Measurements from ENCODE around the gene DENND4A.
A peak's percentile ranks its signal among the peaks of the same experiment; 100 is the strongest.

Gene DENND4A

GRCh38 chr15:65806397-65806796 is 14.3 kb upstream of the DENND4A start:
- peaks cover 40 to 44% of the 10 kb centered on the region in 2 experiments for H3K4me1 ChIP-seq (ENCODE audit: control insufficient read depth in 1 of 2, insufficient read depth in 1 of 2, low read depth in 1 of 2, low read length in 1 of 2)
- TF ChIP-seq CTCF (IDR thresholded peaks at IDR 0.05), result no peak
- H3K27ac ChIP-seq, result peak overlapping the region; percentile 13
- no peak overlapping the region for H3K4me3 ChIP-seq (ENCODE audit: low read depth in 1 of 2, low read length in 1 of 2)
- H3K9me3 ChIP-seq, result no peaks in the 10 kb centered on the region
- H3K36me3 ChIP-seq, result no peaks in the 10 kb centered on the region
- no peaks in the 10 kb centered on the region for H3K27me3 ChIP-seq

- Histone ChIP-seq H3K4me3 (ENCODE audit: low read depth in 1 of 2, low read length in 1 of 2) (peak overlapping the region in 1 of 2 experiments; percentile 8), H3K4me1 (ENCODE audit: control insufficient read depth in 1 of 2, insufficient read depth in 1 of 2, low read depth in 1 of 2, low read length in 1 of 2) (peaks cover 52 to 56% of the 10 kb centered on the region in 2 experiments), H3K27me3 (no peaks in the 10 kb centered on the region), H3K9me3 (no peaks in the 10 kb centered on the region), H3K27ac (peak overlapping the region; percentile 80), H3K36me3 (no peaks in the 10 kb centered on the region)
- no peak for TF ChIP-seq CTCF (IDR thresholded peaks at IDR 0.05)
These were observed 13.1 kb upstream of the DENND4A start for GRCh38 chr15:65805019-65805745.

- Histone ChIP-seq H3K9me3 (no peaks in the 10 kb centered on the region), H3K4me3 (ENCODE audit: low read depth in 1 of 2, low read length in 1 of 2) (peak overlapping the region in 1 of 2 experiments; percentile 8), H3K36me3 (no peaks in the 10 kb centered on the region), H3K27me3 (no peaks in the 10 kb centered on the region), H3K27ac (peak overlapping the region; percentile 80), H3K4me1 (ENCODE audit: control insufficient read depth in 1 of 2, insufficient read depth in 1 of 2, low read depth in 1 of 2, low read length in 1 of 2) (peaks cover 55 to 59% of the 10 kb centered on the region in 2 experiments)
- no peak for TF ChIP-seq CTCF (IDR thresholded peaks at IDR 0.05)
These were observed 12.3 kb upstream of the DENND4A start for GRCh38 chr15:65804252-65804931.

GRCh38 chr15:65801229-65801805 is 9.2 kb upstream of the DENND4A start:
- TF ChIP-seq CTCF (IDR thresholded peaks at IDR 0.05), result no peak
- Histone ChIP-seq H3K4me1 (ENCODE audit: control insufficient read depth in 1 of 2, insufficient read depth in 1 of 2, low read depth in 1 of 2, low read length in 1 of 2) (peaks cover 44 to 47% of the 10 kb centered on the region in 2 experiments), H3K36me3 (no peaks in the 10 kb centered on the region), H3K27me3 (no peaks in the 10 kb centered on the region), H3K27ac (peak overlapping the region; percentile 40), H3K4me3 (ENCODE audit: low read depth in 1 of 2, low read length in 1 of 2) (no peak overlapping the region), H3K9me3 (no peaks in the 10 kb centered on the region)

- TF ChIP-seq CTCF (IDR thresholded peaks at IDR 0.05), result no peak
- Histone ChIP-seq H3K27ac (no peak overlapping the region), H3K9me3 (no peaks in the 10 kb centered on the region), H3K36me3 (no peaks in the 10 kb centered on the region), H3K4me3 (ENCODE audit: low read depth in 1 of 2, low read length in 1 of 2) (no peak overlapping the region), H3K27me3 (no peaks in the 10 kb centered on the region), H3K4me1 (ENCODE audit: control insufficient read depth in 1 of 2, insufficient read depth in 1 of 2, low read depth in 1 of 2, low read length in 1 of 2) (peaks cover 25 to 28% of the 10 kb centered on the region in 2 experiments)
These were observed 4.6 kb upstream of the DENND4A start for GRCh38 chr15:65796610-65797078.
